AG10803 (cell line): ENCODE results near the gene ANP32A.

Experiments
- DNase-seq: peaks from one replicate; pipeline ENCODE4 v3.0.0; 2010; ENCODE audit warnings: low read depth
- H3K4me3 ChIP-seq: 2 replicates; pipeline ENCODE4 v1.5.1; 2011; ENCODE audit warnings: mild to moderate bottlenecking, low read length, control low read depth
- TF ChIP-seq, protein P1 (sequence below): conservative IDR thresholded peaks from 2 replicates; pipeline ENCODE4 v1.5.1; 2011; ENCODE audit warnings: mild to moderate bottlenecking, low read length, control low read depth, inconsistent platforms

ANP32A gene

DNA sequence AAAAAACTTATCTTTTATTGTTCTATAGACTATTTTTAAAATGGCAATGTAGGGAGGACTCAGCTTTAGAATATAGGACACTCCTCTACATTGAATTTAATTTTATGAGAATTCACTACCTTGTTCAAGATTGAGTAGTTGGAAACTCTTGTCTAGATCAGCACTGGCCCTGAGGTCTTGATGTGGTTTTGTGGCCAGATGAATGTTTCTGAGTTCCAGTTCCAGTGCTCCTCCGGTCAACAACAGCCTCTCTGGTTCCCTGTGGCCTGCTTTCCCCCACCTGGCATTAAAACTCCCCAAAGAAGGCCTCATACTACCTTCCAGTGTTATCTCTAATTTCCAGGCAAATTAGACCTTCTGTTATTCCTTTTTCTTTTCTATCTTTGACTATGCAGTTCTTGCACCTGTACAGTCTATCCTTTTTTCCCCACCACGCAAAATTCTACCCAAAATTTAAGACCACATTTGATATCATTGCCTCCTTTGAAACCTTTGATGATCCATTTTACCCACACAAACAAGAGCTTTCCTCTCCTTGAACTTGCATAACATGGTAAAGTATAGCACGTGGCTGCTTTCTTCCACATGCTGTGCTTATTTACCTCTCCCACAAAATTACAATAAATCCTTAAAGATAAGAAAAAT lies 9.6 kb upstream of the ANP32A start:
- TF ChIP-seq, protein P1, sequence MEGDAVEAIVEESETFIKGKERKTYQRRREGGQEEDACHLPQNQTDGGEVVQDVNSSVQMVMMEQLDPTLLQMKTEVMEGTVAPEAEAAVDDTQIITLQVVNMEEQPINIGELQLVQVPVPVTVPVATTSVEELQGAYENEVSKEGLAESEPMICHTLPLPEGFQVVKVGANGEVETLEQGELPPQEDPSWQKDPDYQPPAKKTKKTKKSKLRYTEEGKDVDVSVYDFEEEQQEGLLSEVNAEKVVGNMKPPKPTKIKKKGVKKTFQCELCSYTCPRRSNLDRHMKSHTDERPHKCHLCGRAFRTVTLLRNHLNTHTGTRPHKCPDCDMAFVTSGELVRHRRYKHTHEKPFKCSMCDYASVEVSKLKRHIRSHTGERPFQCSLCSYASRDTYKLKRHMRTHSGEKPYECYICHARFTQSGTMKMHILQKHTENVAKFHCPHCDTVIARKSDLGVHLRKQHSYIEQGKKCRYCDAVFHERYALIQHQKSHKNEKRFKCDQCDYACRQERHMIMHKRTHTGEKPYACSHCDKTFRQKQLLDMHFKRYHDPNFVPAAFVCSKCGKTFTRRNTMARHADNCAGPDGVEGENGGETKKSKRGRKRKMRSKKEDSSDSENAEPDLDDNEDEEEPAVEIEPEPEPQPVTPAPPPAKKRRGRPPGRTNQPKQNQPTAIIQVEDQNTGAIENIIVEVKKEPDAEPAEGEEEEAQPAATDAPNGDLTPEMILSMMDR: no peak
- H3K4me3 ChIP-seq: no peak overlapping the region
- DNase-seq: no peak

DNA sequence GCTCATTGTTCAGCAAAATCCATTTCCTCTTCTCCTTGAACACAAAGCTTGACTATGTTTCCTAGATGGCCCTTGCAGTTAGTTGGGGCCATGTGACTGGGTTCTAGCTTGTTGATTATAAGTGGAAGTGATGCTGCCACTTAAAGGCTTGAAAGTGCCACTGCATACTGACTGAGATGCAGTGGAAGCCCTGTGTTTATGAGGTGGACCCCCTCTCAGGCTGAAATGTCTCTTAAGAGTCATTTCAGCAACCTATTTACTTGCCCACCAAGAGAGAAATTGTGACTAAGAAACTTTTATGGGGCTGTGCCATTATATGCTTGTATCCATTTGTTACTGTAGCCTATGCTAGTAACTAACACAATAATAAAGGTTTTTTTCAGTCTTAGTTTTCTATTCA lies 8.4 kb upstream of the ANP32A start:
- DNase-seq: no peak
- no peak overlapping the region for H3K4me3 ChIP-seq

DNA sequence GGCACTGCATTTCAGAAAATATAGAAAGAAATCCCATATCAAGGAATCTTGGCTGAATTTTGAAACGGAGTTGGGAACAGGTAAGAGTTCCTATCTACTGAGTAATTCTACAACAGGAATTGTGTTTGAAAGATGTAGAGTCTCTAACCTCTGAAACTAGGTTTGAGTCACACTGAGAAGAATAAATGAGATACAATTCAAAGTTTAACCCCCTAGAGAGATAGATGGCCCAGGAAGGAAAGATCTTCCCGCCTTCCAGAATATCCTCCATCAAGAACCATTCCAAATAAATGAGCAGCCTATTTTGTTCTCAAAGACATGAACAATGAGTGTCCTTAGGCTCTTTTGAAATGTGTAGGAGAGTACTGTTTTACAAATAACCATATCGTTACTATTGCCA lies 2.9 kb upstream of the ANP32A start:
- H3K4me3 ChIP-seq: no peak overlapping the region
- TF ChIP-seq, protein P1: no peak
- DNase-seq: no peak

More for the DNA sequence above, 8.4 kb upstream of the ANP32A start:
- TF ChIP-seq, protein P1: peak; percentile 34

DNA sequence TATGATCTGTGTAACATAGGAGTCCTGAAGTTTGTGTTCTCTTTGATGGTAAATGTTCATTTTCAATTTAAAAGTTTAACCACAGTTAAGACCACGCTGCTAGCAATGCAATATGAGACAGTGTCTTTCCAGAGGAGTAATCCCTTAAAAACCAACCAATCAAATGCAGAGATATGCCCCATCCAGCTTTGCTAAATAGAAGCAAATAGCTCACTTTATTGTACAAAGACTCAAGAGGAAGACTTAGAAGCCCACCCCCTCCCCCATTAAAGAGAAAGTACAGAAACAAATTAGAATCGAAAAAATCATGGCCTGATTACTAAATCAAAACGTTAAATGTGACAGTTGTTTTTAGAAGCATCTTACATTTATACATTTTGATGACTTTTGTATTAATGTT lies 2.1 kb upstream of the ANP32A start:
- DNase-seq: no peak
- TF ChIP-seq, protein P1: no peak
- no peak overlapping the region for H3K4me3 ChIP-seq

DNA sequence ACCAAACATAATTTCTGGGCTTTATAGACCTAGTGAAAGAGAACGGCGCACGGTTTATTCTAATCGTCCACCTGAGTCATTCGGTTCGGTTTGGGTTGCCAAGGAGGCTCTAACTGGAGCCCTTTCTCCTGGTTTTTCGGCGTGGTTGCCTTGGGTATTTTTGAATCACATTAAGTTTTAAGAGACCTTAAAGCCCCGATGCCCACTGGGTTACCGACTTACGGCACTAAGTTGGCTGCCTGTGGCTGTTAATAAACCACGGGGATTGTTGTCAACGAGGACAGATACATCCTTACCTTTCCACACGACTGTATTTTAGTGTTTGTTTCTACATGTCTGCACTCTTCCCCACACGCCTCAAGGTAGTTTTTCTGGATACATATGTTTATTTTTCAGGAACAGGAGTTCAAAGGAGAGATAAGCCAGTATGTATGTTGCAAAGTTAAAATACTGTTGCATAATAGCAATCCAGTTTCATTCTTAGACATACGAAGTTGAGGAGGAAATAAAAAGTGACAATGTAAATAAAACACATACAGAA lies 1.2 kb upstream of the ANP32A start:
- peak overlapping the region; percentile 72 for H3K4me3 ChIP-seq
- no peak for DNase-seq
- TF ChIP-seq, protein P1: no peak

DNA sequence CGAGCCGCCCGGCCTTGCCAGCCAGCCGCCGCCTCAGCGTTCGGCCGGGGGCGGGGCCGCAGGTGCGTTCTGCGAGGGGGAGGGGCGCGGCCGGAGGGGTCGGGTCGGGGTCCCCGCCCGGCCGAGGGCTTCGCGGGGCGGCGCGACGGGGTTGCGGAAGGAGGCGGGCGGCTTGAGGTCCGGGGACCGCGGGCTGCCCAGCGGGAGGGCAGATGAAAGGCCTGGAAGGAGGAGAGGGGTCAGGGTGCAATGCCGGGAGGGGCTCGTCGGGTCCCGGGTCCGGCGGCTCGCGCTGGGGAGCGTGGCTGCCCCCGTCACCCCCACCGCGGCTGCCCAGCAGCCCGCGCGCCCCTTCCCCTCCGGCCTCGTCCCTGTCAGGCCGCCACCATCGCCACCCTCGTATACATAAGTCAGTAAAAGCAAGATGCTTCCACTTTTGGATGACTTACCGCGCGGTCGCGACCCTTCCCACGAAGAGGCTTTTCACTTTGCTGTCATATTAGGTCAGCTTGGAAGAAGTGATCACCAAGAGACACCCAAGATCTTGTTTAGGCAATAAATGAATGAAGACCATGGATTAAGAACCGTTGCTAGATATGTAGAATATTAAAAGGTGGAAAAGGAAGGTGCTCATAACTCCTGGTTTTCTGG lies 620 bp upstream of the ANP32A start:
- peak overlapping the region; percentile 72 for H3K4me3 ChIP-seq
- DNase-seq: no peak
- TF ChIP-seq, protein P1: no peak
